HG02852 (cell line): ENCODE measurements around the gene SEZ6L.

ENCODE experiments used
- ATAC-seq: cut with Tn5 transposase; IDR thresholded peaks from one replicate; pipeline ENCODE4 v1.9.1; 2021; ENCODE audit warnings: mild to moderate bottlenecking, moderate library complexity; ENCODE audit not compliant: unreplicated experiment

The SEZ6L gene

DNA sequence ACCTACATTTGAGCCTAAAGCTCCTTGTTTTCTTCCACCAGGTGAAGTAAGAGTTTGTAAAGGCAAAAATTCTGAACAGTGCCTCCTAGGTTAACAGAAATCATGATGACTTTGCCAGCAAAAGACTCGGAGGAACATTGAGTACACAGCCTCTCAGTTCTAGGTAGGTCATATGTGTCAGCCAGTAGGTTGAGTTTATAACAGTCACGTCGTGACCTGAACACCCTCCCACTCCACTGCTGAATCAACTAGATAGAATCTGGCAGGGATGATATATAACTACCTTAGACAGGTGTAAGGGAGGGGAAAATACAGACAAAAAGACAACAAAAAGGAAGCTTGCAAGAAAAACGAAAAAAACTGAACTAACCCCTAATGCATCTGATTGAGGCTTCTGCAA is 247.0 kb downstream of the SEZ6L start:
- ATAC-seq, result no peak

DNA sequence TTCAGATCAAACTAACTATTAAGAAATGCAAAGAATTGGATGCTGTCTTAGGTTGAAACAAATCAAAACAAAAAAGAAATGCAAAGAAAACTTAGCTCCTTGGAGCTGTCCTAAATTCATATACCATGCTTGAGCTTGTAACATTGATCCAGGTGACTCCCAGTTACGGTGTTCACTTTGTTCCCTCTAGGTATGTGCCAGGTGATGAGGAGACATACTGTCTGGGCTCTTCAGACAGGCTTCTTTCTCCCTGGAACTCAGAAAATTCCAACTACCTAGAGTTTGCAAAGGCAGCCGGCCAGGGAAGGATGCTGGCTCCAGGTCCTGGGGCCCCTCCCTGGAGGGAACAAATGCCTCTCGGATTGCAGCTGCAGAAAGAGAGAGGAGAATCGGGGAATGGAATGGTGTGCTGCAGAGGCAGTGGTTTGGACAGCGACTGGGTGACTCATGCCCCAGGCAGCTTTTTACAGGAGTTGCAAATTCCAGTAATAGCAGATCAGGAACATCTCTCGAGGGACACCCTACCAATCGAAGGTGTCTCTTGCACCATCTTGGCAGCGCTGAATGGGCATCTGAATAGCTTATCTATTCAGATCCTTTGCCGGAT is 247.5 kb downstream of the SEZ6L start:
- no peak for ATAC-seq

DNA sequence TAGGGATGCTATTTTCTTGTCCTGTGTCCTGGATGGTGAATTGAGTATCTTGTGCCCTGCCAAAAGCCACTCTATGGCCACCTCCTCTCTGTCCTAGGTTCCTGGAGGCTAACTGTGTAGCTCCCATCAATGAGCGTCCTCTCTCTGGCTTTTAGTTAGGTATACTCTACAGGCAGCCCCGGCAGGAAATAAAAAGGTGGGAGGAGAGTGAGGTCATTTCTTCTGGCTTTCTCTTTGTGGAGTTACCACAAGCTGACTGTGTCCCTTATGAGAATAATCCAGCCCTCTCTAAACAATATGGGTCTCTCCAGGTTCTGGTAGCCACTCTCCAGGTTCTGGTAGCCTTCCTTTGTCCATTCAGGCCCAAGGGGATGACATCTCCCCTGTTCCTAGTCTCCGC is 248.1 kb downstream of the SEZ6L start:
- ATAC-seq, result no peak

DNA sequence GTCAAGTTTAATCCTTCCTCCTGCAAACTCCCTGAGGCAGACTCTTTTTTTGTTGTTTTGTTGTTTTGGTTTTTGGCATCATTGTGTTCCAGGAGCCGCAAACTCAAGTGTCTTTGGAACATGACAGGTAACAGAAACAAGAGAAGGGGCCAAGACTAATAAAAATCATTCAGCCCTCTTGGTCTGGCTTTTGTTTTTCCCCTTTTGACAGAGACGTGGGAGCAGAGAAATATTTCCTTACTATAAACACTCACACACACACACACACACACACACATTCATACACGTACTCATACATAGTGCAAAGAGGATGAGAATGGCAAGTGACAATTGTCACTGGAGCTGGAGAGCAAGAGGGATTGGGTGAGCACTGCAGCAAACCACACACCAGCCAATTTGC is 249.4 kb downstream of the SEZ6L start:
- ATAC-seq, result no peak

DNA sequence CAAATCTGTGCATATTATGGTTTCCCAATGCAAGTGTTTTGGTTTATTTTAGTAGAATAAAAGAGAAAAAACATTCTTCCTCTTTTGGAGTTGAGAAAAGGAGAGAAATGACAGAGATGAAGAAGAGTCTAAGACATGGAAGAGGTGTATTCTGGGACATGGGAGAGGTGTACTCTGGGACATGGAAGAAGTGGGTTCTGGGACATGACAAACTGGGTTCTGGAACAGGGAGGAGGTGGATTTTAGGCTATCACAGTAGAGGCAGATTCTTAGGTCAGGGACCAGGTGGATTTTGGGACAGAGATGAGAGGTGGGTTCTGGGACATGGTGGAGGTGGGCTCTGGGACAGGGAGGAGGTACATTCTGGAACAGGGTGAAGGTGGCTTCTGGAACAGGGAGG is 257.7 kb downstream of the SEZ6L start:
- no peak for ATAC-seq

DNA sequence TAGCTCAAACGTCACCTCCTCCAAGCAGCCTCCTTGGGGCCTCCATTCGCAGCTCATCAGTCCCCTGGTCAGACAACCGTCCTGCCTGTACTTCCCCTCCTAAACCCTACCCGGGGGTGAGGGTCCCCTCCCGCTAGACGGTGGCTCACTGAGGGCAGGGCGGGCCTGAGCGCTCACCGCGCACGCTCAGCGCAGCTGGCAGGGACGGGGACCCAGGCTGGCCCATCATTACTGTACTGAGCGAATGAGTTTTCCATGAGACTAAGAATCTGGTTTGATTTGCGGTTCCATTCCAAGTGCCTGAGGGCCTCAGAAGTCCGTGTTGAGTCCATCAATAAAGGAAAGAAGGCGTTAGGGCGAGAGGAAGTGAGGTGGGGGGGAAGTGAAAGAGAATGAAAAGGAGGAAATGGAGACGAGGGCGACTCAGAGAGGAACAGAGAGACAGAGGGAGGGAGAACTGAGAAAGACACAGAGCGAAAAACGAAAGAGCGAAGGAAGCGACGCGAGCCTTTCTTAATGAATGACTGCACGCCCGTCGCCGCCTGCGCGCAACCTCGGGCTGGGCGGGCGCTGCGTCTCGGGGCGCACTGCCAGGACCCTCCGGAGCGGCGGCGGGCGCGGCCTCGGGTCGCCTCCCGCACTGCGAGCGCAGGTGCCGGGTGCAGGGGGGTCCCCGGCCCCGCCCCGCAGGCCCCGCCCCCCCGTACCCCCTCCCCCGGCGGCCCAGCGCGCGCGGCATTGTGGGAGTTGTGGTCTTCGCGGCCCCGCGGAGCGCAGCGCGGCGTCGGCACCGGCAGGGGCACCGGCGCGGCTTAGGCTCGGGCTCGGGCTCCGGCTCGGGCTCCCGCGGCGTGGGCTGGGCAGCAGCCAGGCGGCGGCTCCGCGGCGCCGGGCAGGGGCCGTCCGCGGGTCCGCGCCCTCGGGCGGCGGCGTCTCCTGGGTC is 259.5 kb downstream of the SEZ6L start, which contains the start of gene ASPHD2:
TSS of gene ASPHD2 (plus strand) at position 746 of the 943 bp plus-strand sequence. CDS start 4,356 bp downstream, outside the sequence.
- ATAC-seq, result peak; percentile 69

DNA sequence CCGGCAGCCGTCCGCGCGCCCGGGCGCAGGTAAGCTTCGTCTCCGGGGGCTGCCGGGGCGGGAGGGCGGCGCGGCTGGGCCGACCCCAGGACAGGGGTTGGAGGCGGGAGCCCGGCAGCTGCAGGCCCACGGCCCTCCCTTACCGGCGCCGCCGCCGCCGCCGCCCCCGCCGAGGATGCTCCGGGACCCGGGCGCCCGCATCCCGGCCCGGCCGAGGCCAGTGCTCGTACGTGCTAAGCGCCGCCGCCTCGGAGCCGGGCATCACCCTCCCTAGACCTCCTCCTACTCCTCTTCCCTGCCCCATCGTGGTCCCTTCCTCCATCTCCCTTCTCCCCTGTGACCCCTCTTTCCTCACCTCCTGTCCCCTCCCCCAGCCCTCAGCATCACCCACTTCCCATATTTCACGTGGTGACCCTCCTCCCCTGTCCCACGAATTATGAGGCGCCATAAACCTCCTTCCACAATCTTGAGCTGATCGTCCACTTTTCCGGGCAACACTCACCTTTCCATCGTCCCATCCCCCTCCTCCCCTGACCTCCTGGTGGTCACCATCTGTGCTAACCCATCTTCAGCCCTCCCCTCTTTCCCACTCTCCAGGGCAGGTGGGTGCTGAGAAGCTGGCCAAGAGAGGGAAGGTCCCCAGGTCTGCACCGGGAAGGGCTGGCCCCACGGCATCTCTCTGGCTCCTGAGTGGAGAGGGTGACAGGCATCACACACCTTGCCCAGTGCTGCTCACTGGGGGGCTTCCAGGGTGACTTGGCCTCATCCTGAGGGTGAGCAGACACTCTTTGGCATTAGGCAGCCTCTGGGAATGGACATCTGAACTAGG is 260.4 kb downstream of the SEZ6L start:
- no peak for ATAC-seq

DNA sequence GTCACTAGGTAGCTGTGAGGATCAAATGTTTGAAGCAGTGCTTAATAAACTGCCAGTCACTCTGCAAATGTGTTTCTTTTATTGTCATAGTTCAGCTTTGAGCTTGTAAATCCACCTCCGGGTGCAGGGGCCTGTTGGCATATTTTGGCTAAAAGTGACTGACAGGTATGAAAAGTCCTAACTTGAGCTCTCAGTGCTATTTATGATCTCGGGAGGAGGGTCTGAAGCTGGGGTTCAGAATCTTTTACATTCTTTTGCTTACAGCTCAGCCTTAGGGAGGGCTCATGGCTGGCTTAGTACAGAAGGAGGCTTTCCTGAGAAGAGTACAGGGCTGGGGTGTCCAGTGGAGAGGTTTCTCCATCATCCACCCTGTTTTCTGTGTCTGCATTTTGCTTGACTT is 261.3 kb downstream of the SEZ6L start:
- no peak for ATAC-seq

DNA sequence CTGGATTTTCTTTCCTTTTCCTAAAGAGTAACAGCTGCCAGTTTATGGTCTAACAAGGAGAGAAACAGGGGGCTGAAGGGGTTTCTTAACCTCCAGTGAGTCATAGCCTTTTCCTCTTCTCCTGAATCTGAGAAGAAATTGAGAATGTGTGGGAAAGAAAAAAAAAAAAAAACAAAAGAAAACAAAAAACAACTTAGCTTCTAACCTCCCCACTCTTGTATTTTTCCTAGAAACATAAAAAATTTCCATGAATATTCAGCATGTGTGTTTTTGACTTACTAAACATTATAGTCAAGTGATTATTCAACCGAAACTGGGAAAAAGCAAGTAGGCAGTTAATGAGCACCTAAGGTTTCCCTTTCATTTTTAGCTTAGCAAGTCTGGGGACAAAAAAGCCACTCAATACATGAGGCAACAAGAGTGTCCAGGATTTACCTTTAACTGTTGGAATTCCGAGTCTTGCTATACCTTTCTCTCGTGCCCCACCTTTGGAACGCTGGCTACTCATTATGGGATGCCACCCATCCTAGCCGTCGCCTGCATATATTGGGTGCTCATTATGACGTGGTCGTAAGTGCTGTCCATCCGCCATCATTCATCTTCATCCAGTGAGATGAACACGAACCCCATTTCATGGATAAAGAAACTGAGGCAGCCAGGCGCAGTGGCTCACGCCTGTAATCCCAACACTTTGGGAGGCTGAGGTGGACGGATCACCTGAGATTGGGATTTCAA is 262.2 kb downstream of the SEZ6L start:
- no peak for ATAC-seq

DNA sequence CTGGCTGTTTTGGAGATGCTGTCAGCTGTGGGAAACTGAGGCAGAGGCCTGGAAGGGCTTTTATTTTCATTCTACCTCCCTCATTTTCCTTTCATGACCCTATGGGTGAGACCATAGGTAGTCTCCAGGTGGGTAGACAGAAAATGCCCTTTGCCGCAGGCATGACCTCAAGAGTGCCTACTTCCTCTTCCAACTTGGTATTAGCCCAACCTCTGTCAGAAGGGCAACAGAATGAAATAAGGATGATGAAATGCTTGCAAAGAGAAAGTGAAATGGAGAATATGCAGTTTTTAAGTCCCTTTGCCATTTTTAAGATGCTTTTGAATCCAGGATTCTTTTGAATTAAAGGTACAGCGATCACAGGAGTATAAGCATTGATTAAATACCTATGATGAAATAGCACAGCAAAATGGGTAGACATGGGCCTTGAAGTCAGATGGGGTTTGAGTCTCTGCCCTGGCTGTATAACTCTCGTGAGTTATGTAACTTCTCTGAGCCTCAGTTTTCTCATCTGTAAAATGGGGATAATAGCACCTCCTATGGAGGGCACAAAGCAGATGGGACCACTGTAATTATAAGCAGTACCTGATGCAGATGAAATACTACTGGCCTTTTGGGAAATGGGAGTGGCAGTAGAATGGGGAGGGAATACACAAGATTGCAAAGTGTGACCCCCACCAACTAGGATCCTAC is 263.5 kb downstream of the SEZ6L start:
- no peak for ATAC-seq
